Measurements from ENCODE around the gene DIS3.

The DIS3 gene

GRCh38 chr13:72782717-72783116 lies 1.0 kb upstream of the DIS3 start:
- H3K4me3 ChIP-seq (ENCODE audit: low read depth, low read length): peak overlapping the region; percentile 96
- TF ChIP-seq CTCF (IDR thresholded peaks at IDR 0.05; ENCODE audit: insufficient read depth, low read length, missing control alignments): no peak
- ChIA-PET CTCF (no interaction called here), POLR2A (no interaction called here)
- no peak for DNase-seq (ENCODE audit: low read depth, low spot score)

- no peak overlapping the region for H3K4me3 ChIP-seq (ENCODE audit: low read depth, low read length)
- DNase-seq (ENCODE audit: low read depth, low spot score): no peak
- TF ChIP-seq CTCF (IDR thresholded peaks at IDR 0.05; ENCODE audit: insufficient read depth, low read length, missing control alignments): no peak
- ChIA-PET POLR2A (no interaction called here), CTCF (no interaction called here)
Observed at GRCh38 chr13:72774019-72774418, 7.7 kb downstream of the DIS3 start.

- no peak for TF ChIP-seq CTCF (IDR thresholded peaks at IDR 0.05; ENCODE audit: insufficient read depth, low read length, missing control alignments)
- ChIA-PET POLR2A (no interaction called here), CTCF (no interaction called here)
- no peak overlapping the region for H3K4me3 ChIP-seq (ENCODE audit: low read depth, low read length)
- DNase-seq (ENCODE audit: low read depth, low spot score): no peak
Observed at GRCh38 chr13:72763411-72763810, 18.3 kb downstream of the DIS3 start.

GRCh38 chr13:72760189-72760588 lies 21.5 kb downstream of the DIS3 start:
- ChIA-PET CTCF (no interaction called here), POLR2A (interaction anchor here (0.7 kb wide), 1 partner anchor 9 kb away, joined by 3 read pairs; no protein-coding TSS in a partner anchor)
- DNase-seq (ENCODE audit: low read depth, low spot score): no peak
- no peak for TF ChIP-seq CTCF (IDR thresholded peaks at IDR 0.05; ENCODE audit: insufficient read depth, low read length, missing control alignments)
- H3K4me3 ChIP-seq (ENCODE audit: low read depth, low read length): no peak overlapping the region

- H3K4me3 ChIP-seq (ENCODE audit: low read depth, low read length): no peak overlapping the region
- ChIA-PET POLR2A (interaction anchor here (0.5 kb wide), 1 partner anchor 15 kb away, joined by 3 read pairs; no protein-coding TSS in a partner anchor), CTCF (no interaction called here)
- no peak for TF ChIP-seq CTCF (IDR thresholded peaks at IDR 0.05; ENCODE audit: insufficient read depth, low read length, missing control alignments)
- DNase-seq (ENCODE audit: low read depth, low spot score): no peak
Observed at GRCh38 chr13:72757792-72758535, 23.7 kb downstream of the DIS3 start.

GRCh38 chr13:72754111-72754510 lies 27.6 kb downstream of the DIS3 start:
- no peak for DNase-seq (ENCODE audit: low read depth, low spot score)
- TF ChIP-seq CTCF (IDR thresholded peaks at IDR 0.05; ENCODE audit: insufficient read depth, low read length, missing control alignments): no peak
- H3K4me3 ChIP-seq (ENCODE audit: low read depth, low read length): no peak overlapping the region
- ChIA-PET CTCF (no interaction called here), POLR2A (no interaction called here)

Measured in AG04449 (cell line).